ENCODE results near the gene FIS1.
A peak's percentile ranks its signal among the peaks of the same experiment; 100 is the strongest.

The FIS1 gene

DNA sequence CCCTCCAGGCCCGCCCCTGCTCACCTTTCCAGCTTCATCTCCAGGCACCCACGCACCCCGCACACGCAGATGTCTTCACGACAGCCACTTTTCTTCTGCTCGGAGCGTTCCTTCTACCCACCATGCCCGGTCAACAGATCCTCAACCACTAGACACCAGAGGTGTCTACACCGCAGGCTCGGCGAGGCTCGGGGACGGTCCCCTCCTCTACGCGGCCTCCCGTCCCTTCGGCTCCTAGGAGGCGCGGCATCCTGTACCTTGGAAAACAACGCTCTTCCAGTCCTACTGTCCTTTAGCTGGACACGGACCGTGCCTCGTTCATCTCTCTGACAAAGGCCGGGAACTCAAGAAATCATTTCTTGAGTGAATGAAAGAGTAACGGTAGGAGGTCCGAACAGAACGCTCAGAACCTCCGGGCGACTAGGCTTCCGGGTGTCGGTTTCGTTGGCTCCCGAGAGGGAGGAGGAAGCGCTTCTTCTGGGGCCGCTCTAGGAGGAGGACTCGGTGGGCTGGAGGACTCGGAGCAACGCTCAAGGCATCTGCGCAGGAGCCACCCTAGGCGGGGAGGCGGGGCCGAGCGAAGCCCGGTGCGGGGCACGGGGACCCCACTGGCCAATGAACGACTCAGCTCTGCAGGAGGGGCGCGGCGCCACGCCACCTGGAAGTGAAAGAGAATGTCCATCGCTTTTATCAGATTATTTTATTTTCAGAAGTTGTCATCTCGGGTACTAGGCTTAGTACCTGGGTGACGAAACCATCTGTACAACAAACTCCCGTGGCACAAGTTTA lies 7.2 kb upstream of the FIS1 start:
- in situ Hi-C loops (cut with HindIII; ENCODE audit: low sequenced_read_pairs): no loop called here
- peak; percentile 96 for DNase-seq (ENCODE audit: low read depth)
- H3K4me3 ChIP-seq (ENCODE audit: low read depth, low read length): peak overlapping the region; percentile 80
- TF ChIP-seq, protein P1, sequence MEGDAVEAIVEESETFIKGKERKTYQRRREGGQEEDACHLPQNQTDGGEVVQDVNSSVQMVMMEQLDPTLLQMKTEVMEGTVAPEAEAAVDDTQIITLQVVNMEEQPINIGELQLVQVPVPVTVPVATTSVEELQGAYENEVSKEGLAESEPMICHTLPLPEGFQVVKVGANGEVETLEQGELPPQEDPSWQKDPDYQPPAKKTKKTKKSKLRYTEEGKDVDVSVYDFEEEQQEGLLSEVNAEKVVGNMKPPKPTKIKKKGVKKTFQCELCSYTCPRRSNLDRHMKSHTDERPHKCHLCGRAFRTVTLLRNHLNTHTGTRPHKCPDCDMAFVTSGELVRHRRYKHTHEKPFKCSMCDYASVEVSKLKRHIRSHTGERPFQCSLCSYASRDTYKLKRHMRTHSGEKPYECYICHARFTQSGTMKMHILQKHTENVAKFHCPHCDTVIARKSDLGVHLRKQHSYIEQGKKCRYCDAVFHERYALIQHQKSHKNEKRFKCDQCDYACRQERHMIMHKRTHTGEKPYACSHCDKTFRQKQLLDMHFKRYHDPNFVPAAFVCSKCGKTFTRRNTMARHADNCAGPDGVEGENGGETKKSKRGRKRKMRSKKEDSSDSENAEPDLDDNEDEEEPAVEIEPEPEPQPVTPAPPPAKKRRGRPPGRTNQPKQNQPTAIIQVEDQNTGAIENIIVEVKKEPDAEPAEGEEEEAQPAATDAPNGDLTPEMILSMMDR (IDR thresholded peaks at IDR 0.05; ENCODE audit: low read depth, low read length, missing control alignments): no peak

DNA sequence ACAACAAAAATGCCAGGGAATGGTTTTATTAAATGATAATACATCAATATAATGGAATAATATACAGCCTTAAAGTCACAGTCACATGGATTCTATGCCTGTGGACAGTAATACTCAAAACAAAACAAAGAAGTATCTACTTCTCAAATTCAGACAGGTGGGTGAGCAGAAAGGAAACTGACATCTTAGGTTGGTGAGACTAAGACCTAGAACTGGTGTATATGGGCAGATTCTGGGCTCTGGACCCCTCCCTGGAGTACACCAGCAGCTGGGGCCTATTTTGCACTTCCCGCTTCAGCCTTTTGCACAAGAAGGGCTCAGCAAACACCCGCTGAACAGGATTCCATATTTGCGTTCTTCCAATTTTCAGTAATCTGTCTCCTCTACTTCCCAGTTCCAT lies 5.4 kb upstream of the FIS1 start:
- TF ChIP-seq, protein P1 (IDR thresholded peaks at IDR 0.05; ENCODE audit: low read depth, low read length, missing control alignments): no peak
- no peak overlapping the region for H3K4me3 ChIP-seq (ENCODE audit: low read depth, low read length)
- no peak for DNase-seq (ENCODE audit: low read depth)
- in situ Hi-C loops (cut with HindIII; ENCODE audit: low sequenced_read_pairs): no loop called here

DNA sequence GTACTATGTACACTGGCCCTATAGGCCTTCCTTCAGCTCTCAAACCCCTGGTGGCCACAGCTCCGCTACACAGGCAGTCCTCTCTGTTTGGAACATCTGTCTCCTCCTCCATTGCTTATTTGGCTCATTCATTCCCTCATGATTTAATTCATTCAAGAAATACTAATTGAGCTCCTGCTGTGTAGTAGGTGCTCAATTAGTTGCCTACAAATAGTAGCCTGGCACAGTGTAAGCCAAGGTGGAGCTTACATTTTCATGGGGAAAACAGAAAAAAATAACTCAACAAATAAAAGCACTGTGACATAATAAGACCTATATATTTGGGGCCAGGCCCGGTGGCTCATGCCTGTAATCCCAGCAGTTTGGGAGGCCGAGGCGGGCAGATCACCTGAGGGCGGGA lies 3.4 kb upstream of the FIS1 start:
- no peak for DNase-seq (ENCODE audit: low read depth)
- in situ Hi-C loops (cut with HindIII; ENCODE audit: low sequenced_read_pairs): no loop called here
- no peak overlapping the region for H3K4me3 ChIP-seq (ENCODE audit: low read depth, low read length)
- TF ChIP-seq, protein P1 (IDR thresholded peaks at IDR 0.05; ENCODE audit: low read depth, low read length, missing control alignments): no peak

DNA sequence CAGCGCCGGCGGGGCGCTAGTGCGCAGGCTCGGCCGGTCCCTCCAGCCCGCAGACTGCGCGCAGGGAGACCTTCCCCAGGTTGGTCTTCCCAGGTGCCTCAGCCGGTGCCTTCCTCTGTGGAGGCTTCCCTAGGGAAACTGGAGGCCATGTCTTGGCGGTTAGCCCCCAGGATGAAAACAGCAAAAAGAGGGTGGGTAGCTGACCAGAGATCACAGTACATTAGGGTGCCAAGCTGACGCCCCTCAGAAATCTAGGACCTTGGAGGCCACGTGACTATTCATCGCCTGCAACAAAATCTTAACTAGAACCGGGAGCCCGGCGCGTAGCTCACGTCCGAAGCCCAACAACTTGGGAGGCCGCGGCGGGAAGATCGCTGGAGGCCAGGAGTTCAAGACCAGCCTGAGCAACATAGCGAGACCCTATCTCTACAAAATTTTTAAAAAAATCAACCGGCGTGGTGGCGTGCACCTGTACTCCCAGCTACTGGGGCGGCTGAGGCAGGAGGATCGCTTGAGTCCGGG lies 327 bp upstream of the FIS1 start:
- TF ChIP-seq, protein P1 (IDR thresholded peaks at IDR 0.05; ENCODE audit: low read depth, low read length, missing control alignments): no peak
- H3K4me3 ChIP-seq (ENCODE audit: low read depth, low read length): peak overlapping the region; percentile 71
- in situ Hi-C loops (cut with HindIII; ENCODE audit: low sequenced_read_pairs): no loop called here
- no peak for DNase-seq (ENCODE audit: low read depth)

DNA sequence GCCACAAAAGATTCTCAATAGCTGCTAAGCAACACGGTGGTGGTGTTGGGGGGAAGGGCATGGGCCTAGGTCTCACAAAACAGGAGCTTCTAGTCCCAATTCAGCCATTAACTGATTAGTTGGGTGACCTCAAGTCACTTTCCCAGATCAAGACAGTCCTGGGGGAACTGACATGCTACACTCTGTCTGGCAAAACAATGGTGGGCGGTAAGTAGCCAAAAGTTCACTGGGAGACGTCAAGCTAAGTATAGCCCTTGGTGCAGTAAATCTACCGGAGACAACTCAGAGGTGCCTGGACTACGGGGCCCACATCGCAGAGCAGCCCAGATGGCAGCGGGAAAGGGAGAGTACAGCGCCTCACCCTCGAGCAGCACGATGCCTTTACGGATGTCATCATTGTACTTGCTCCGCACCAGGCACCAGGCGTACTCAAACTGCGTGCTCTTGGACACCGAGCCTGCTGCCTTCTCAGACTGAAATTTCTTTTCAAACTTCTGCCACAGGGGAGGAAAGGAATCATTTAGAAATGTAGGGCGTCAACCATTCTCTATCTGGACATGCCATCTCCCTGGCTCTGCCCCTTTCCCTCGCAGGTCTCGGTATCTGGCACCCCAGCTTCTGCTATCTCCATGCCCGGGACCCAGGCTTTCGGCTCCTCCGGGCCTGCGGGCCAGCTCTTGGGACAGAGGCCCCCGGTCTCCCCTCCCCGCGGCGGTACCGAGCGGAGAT lies 1.1 kb downstream of the FIS1 start:
- TF ChIP-seq, protein P1 (IDR thresholded peaks at IDR 0.05; ENCODE audit: low read depth, low read length, missing control alignments): no peak
- no peak for DNase-seq (ENCODE audit: low read depth)
- in situ Hi-C loops (cut with HindIII; ENCODE audit: low sequenced_read_pairs): no loop called here
- peak overlapping the region; percentile 71 for H3K4me3 ChIP-seq (ENCODE audit: low read depth, low read length)

DNA sequence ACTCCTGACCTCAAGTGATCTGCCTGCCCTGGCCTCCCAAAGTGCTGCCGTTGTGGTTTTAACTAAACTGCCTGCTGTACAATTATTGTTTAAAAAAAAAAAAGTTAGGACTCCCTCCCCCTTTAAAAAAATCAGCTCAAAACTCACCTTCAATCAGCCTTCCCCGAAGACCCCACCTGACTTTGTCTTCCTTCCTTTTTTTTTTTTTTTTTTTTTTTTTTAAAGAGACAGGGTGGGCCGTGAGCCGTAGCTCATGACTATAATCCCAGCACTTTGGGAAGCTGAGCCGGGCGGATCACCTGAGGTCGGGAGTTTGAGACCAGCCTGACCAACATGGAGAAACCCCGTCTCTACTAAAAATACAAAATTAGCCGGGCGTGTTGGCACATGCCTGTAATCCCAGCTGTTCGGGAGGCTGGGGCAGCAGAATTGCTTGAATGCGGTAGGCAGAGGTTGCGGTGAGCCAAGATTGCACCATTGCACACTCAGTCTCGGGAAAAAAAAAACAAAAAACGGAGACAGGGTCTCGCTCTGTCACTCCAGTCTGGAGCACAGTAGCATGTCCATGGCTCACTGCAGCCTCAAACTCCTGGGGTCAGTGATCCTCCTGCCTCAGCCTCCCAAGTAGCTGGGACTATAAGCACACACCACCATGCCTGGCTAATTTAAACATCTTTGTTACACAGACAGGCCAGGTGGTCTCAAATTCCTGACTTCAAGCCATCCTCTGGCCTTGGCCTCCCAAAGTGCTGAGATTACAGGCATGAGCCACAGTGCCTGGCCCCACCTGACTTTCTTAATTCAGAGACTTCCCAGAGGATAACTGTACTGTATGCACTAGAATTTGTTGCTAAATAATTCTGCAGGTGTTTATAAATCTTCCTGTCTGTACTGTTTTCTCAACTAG lies 3.2 kb downstream of the FIS1 start:
- no peak overlapping the region for H3K4me3 ChIP-seq (ENCODE audit: low read depth, low read length)
- TF ChIP-seq, protein P1 (IDR thresholded peaks at IDR 0.05; ENCODE audit: low read depth, low read length, missing control alignments): no peak
- DNase-seq (ENCODE audit: low read depth): no peak
- in situ Hi-C loops (cut with HindIII; ENCODE audit: low sequenced_read_pairs): no loop called here

Measured in astrocyte of the cerebellum (primary cell).